Motor neuron (in vitro differentiated cells): ENCODE data around the gene SLC7A4. TPM values are rescaled to one million over a fixed set of nuclear protein-coding genes. Genes with fewer than 3 reads are reported as not detected.
A peak's percentile ranks its signal among the peaks of the same experiment; 100 is the strongest.
"Not testable (repeated sequence)": the region's sequence is repeated elsewhere in the genome, so short reads cannot be mapped to it uniquely, and the experiment has no call there.

Experiments
- ATAC-seq, 8 experiments: fragments of 200-7000 bp; cut with Tn5 transposase; replicated peaks in 6 of 8; 2 replicates each; pipeline ENCODE4 v1.8.0; 2021; ENCODE audit warnings: mild to moderate bottlenecking in 8 of 8, moderate library complexity in 8 of 8
- H3K27ac ChIP-seq, 2 donors: fragments of 250-450 bp; sonication (Bioruptor Pico); 2 replicates each; pipeline ENCODE4 v1.9.0; 2021; ENCODE audit warnings: antibody characterized with exemption in 2 of 2, mild to moderate bottlenecking in 2 of 2, moderate library complexity in 1 of 2
- H3K4me1 ChIP-seq, 2 donors: fragments of 250-450 bp; sonication (Bioruptor Pico); replicated peaks in 1 of 2; 2 replicates each; pipeline ENCODE4 v1.6.1; 2021; ENCODE audit warnings: antibody characterized with exemption in 2 of 2, mild to moderate bottlenecking in 2 of 2, moderate library complexity in 1 of 2
- H3K4me3 ChIP-seq, 5 donors: fragments of 250-450 bp; sonication (Bioruptor Pico); 2 replicates each; pipeline ENCODE4 v1.9.0; 2021; ENCODE audit warnings: antibody characterized with exemption in 5 of 5, mild to moderate bottlenecking in 5 of 5, moderate library complexity in 4 of 5
- WGBS, 10 experiments: fragments of 450-650 bp; shearing (Covaris generic); methylation state at CpG; one replicate each; pipeline ENCODE4 v1.0.0; 2022; 5-methylcytosine and 5-hydroxymethylcytosine counted together
- in situ Hi-C, 9 experiments: fragments of 400-800 bp; cut with MboI; loops; one replicate each; pipeline ENCODE4 v1.15.0; 2021; ENCODE audit warnings: low sequenced_read_pairs in 9 of 9, low pct_unique_long_range_greater_than_20kb in 2 of 9; ENCODE audit not compliant: unreplicated experiment in 9 of 9
- total RNA-seq, 8 experiments: library from RNA; unstranded; fragments of 300-600 nt; gene quantifications; 2 replicates each; pipeline versions ENCODE4 v1.2.3 to v1.2.4, GENCODE V29; 2022

SLC7A4 gene
- total RNA-seq, 8 experiments from 2014 or later = 0.15 to 1.5 (median 0.42) TPM

- ATAC-seq = no peak
- peak overlapping the region; percentile 81 to 91 for H3K27ac ChIP-seq
- in situ Hi-C loops = loop anchor here in 2 of 9 experiments (25.0 kb wide), 2 partner anchors 95 to 105 kb away; partner anchors contain the start of gene CRKL (in 1 of the 2)
- H3K4me1 ChIP-seq = peaks cover 33 to 40% of the 10 kb centered on the region in 2 donors
- no peak overlapping the region for H3K4me3 ChIP-seq
- WGBS, 10 experiments = 80 to 100% (median 99%) methylated on average over 1 to 8 of the region's 13 CpGs; no CpG with 5 or more reads in 2 of the 10 experiments
These were observed 15.5 kb downstream of the SLC7A4 start for GRCh38 chr22:21016644-21017420.

GRCh38 chr22:21015466-21016006, 16.8 kb downstream of the SLC7A4 start:
- no CpG with 5 or more reads among the region's 10 CpGs for WGBS, 10 experiments
- no peak for ATAC-seq

GRCh38 chr22:21014726-21015465, 17.5 kb downstream of the SLC7A4 start, which contains the start of gene P2RX6:
Gene P2RX6 (plus strand): TSS chr22:21015165. CDS start chr22:21015175, 10 bp downstream.
- Histone ChIP-seq H3K4me3 (peak within 1 kb of the TSS; percentile 42 to 51 (median 46)), H3K4me1 (peaks cover 33 to 48% of the 10 kb centered on the region in 2 donors), H3K27ac (peak within 1 kb of the TSS; percentile 81 to 91)
- no CpG with 5 or more reads among the region's 12 CpGs for WGBS, 10 experiments
- in situ Hi-C loops = loop anchor here in 2 of 9 experiments (25.0 kb wide), 2 partner anchors 97 to 103 kb away; partner anchors contain the start of gene CRKL (in 1 of the 2)
- ATAC-seq = peak; percentile 47 to 78 (median 68)

More at GRCh38 chr22:21015466-21016006, 16.8 kb downstream of the SLC7A4 start:
- peak overlapping the region in 2 of 5 donors; percentile 42 to 51 for H3K4me3 ChIP-seq
- H3K27ac ChIP-seq = peak overlapping the region; percentile 81 to 91
- in situ Hi-C loops = loop anchor here in 2 of 9 experiments (25.0 kb wide), 2 partner anchors 97 to 103 kb away; partner anchors contain the start of gene CRKL (in 1 of the 2)
- peaks cover 33 to 42% of the 10 kb centered on the region in 2 donors for H3K4me1 ChIP-seq

- Histone ChIP-seq H3K4me1 (peaks cover 33 to 50% of the 10 kb centered on the region in 2 donors), H3K4me3 (peak overlapping the region; percentile 42 to 51 (median 46)), H3K27ac (peak overlapping the region; percentile 81 to 91)
- WGBS, 10 experiments = 0 to 1% (median 0%) methylated on average over 1 to 24 of the region's 40 CpGs; no CpG with 5 or more reads in 7 of the 10 experiments
- in situ Hi-C loops = loop anchor here in 2 of 9 experiments (25.0 kb wide), 2 partner anchors 98 to 102 kb away; partner anchors contain the start of gene CRKL (in 1 of the 2)
- ATAC-seq = peak; percentile 86 to 96 (median 90)
These were observed 18.1 kb downstream of the SLC7A4 start for GRCh38 chr22:21014202-21014725.

GRCh38 chr22:21013657-21014201, 18.6 kb downstream of the SLC7A4 start:
- Histone ChIP-seq H3K4me1 (peaks cover 33 to 50% of the 10 kb centered on the region in 2 donors), H3K27ac (peak overlapping the region; percentile 65 to 73), H3K4me3 (peak overlapping the region; percentile 42 to 51 (median 46))
- in situ Hi-C loops = loop anchor here in 2 of 9 experiments (25.0 kb wide), 2 partner anchors 99 to 101 kb away; partner anchors contain the start of gene CRKL (in 1 of the 2)
- WGBS, 10 experiments = 0 to 67% (median 12%) methylated on average over 1 to 5 of the region's 24 CpGs; no CpG with 5 or more reads in 2 of the 10 experiments
- ATAC-seq = peak; percentile 0 to 21 (median 14)

- Histone ChIP-seq H3K27ac (peak overlapping the region in 1 of 2 donors; percentile 65), H3K4me3 (peak overlapping the region; percentile 42 to 51 (median 46)), H3K4me1 (peaks cover 33 to 50% of the 10 kb centered on the region in 2 donors)
- 63 to 100% (median 83%) methylated on average over 1 to 5 of the region's 14 CpGs; no CpG with 5 or more reads in 3 of the 10 experiments for WGBS, 10 experiments
- ATAC-seq = no peak
- in situ Hi-C loops = loop anchor here in 2 of 9 experiments (25.0 kb wide), 2 partner anchors 100 kb away; partner anchors contain the start of gene CRKL (in 1 of the 2)
These were observed 19.6 kb downstream of the SLC7A4 start for GRCh38 chr22:21012446-21013407.

GRCh38 chr22:21010426-21011113, 21.8 kb downstream of the SLC7A4 start:
- peaks cover 20 to 31% of the 10 kb centered on the region in 2 donors for H3K4me1 ChIP-seq
- H3K4me3 ChIP-seq = no peak overlapping the region
- in situ Hi-C loops = loop anchor here in 2 of 9 experiments (25.0 kb wide), 2 partner anchors 98 to 102 kb away; partner anchors contain the start of gene CRKL (in 1 of the 2)
- H3K27ac ChIP-seq = no peak overlapping the region
- ATAC-seq = no peak
- WGBS, 10 experiments = 60 to 100% (median 100%) methylated on average over 1 to 3 of the region's 3 CpGs; no CpG with 5 or more reads in 7 of the 10 experiments

- peaks cover 14 to 24% of the 10 kb centered on the region in 2 donors for H3K4me1 ChIP-seq
- in situ Hi-C loops = loop anchor here in 2 of 9 experiments (25.0 kb wide), 2 partner anchors 98 to 102 kb away; partner anchors contain the start of gene CRKL (in 1 of the 2)
- peak in 1 of 8 experiments; percentile 17 for ATAC-seq
- no peak overlapping the region for H3K4me3 ChIP-seq
- H3K27ac ChIP-seq = no peak overlapping the region
- WGBS, 10 experiments = 33 to 84% (median 69%) methylated on average over 1 to 6 of the region's 10 CpGs; no CpG with 5 or more reads in 3 of the 10 experiments
These were observed 22.5 kb downstream of the SLC7A4 start for GRCh38 chr22:21009638-21010425.

- 61 to 100% (median 89%) methylated on average over 1 to 8 of the region's 13 CpGs; no CpG with 5 or more reads in 6 of the 10 experiments for WGBS, 10 experiments
- ATAC-seq, H3K4me3 ChIP-seq, H3K27ac ChIP-seq: not testable (repeated sequence)
- peaks cover 8 to 19% of the 10 kb centered on the region in 2 donors for H3K4me1 ChIP-seq
- in situ Hi-C loops = loop anchor here in 2 of 9 experiments (25.0 kb wide), 2 partner anchors 97 to 103 kb away; partner anchors contain the start of gene CRKL (in 1 of the 2)
These were observed 23.2 kb downstream of the SLC7A4 start for GRCh38 chr22:21009208-21009607.
